Smooth muscle cell (in vitro differentiated cells): Measurements from ENCODE around the gene LY6G6F. TPM values are rescaled to one million over a fixed set of nuclear protein-coding genes. Genes with fewer than 3 reads are reported as not detected.

Experiments
- DNase-seq: peaks from one replicate; lab custom pipeline; 2025; ENCODE audit not compliant: unreplicated experiment; lab: John Stamatoyannopoulos, UW
- H2AFZ ChIP-seq: fragments of 200-600 bp; sonication (generic); 2 replicates; pipeline ENCODE4 v1.6.0; 2016; ENCODE audit warnings: antibody characterized with exemption, low read depth, mild to moderate bottlenecking
- H3F3A ChIP-seq: fragments of 200-600 bp; sonication (generic); 2 replicates; pipeline ENCODE4 v1.6.0; 2017; ENCODE audit warnings: antibody characterized with exemption, low read depth
- H3K27ac ChIP-seq: fragments of 200-600 bp; sonication (generic); 2 replicates; pipeline ENCODE4 v1.5.1; 2016; ENCODE audit warnings: low read depth, mild to moderate bottlenecking
- H3K27me3 ChIP-seq: fragments of 200-600 bp; sonication (generic); 2 replicates; pipeline ENCODE4 v1.6.1; 2016; ENCODE audit warnings: low read depth, mild to moderate bottlenecking
- H3K36me3 ChIP-seq: fragments of 200-600 bp; sonication (generic); 2 replicates; pipeline ENCODE4 v1.5.1; 2016; ENCODE audit warnings: low read depth
- H3K4me1 ChIP-seq: fragments of 200-600 bp; sonication (generic); 2 replicates; pipeline ENCODE4 v1.5.1; 2016; ENCODE audit warnings: low read depth
- H3K4me2 ChIP-seq: fragments of 200-600 bp; sonication (generic); 2 replicates; pipeline ENCODE4 v1.6.0; 2016; ENCODE audit warnings: mild to moderate bottlenecking
- H3K4me3 ChIP-seq: fragments of 200-600 bp; sonication (generic); 2 replicates; pipeline ENCODE4 v1.5.1; 2016; ENCODE audit warnings: mild to moderate bottlenecking
- H3K79me2 ChIP-seq: fragments of 200-600 bp; sonication (generic); 2 replicates; pipeline ENCODE4 v1.6.0; 2016; ENCODE audit warnings: low read depth, mild to moderate bottlenecking
- H3K9ac ChIP-seq: fragments of 200-600 bp; sonication (generic); 2 replicates; pipeline ENCODE4 v1.6.0; 2016; ENCODE audit warnings: low read depth
- H3K9me3 ChIP-seq: fragments of 200-600 bp; sonication (generic); replicated peaks from 2 replicates; pipeline ENCODE4 v1.5.1; 2016; ENCODE audit warnings: low read depth
- H4K20me1 ChIP-seq: fragments of 200-600 bp; sonication (generic); 2 replicates; pipeline ENCODE4 v1.6.0; 2016; ENCODE audit warnings: low read depth
- WGBS: methylation state at CpG from one replicate; pipeline ENCODE4 v1.1.7; 2016; ENCODE audit warnings: low lambda C conversion rate; 5-methylcytosine and 5-hydroxymethylcytosine counted together
- polyA plus RNA-seq: library from polyadenylated mRNA; unstranded; fragments of >200 nt; fragmentation: Nextera tagmentation; extraction: Ambion mirVana; gene quantifications from 2 replicates; pipeline ENCODE4 v1.2.1, GENCODE V29; 2016
- total RNA-seq: library from RNA; depleted of rRNA; stranded (reverse); fragments of >200 nt; gene quantifications from 2 replicates; pipeline ENCODE4 v1.2.3, GENCODE V29; 2014
- TF ChIP-seq, protein P1 (sequence below): fragments of 200-600 bp; sonication (generic); IDR thresholded peaks from 2 replicates; pipeline ENCODE4 v1.5.1; 2017; ENCODE audit warnings: borderline replicate concordance, mild to moderate bottlenecking, antibody characterized with exemption; ENCODE audit not compliant: insufficient read depth, poor library complexity, severe bottlenecking

LY6G6F gene
- total and polyA plus RNA-seq, 2 experiments from 2014 or later = not detected

DNA sequence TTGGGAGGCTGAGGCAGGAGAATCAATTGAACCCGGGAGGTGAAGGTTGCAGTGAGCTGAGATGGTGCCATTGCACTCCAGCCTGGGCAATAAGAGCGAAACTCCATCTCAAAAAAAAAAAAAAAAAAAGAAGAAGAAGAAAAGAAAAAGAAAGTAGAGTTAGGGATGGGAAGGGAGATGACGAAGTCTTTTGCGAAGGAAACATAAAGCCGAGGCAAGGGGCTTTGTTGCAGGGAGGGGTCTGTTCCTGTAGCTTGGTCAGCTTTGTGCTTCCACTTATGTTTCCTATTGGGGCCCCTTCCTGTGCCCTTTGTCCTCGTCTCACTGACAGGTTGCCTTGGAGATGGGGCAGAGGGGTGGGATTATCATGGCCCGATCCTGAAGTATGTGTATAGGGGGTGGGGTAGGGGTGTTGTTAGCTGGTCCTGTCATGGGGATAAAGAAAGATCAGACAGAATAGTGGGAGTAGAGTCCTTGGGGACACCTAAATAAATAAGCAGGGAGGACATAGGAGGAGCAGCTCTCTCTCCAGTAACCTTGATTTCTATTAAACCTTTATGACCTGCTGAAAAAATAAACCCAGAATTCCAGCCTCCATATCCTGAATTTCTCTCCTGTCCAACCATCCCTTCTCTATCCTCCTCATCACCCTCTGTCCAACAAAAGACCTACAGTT, 30.8 kb downstream of the LY6G6F start:
- Histone ChIP-seq H3K27me3 (no peaks in the 10 kb centered on the region), H4K20me1 (peaks cover 25% of the 10 kb centered on the region), H3K4me1 (peaks cover 45% of the 10 kb centered on the region), H3K27ac (peak overlapping the region; percentile 84), H3K36me3 (no peaks in the 10 kb centered on the region), H3K4me3 (peak overlapping the region; percentile 99), H3K79me2 (peaks cover 44% of the 10 kb centered on the region), H2AFZ (no peak overlapping the region), H3K9ac (peak overlapping the region; percentile 41), H3F3A (peaks cover 40% of the 10 kb centered on the region), H3K4me2 (peak overlapping the region; percentile 100), H3K9me3 (no peaks in the 10 kb centered on the region)
- WGBS = 56% methylated on average over 7 of the region's 7 CpGs
- TF ChIP-seq, protein P1, sequence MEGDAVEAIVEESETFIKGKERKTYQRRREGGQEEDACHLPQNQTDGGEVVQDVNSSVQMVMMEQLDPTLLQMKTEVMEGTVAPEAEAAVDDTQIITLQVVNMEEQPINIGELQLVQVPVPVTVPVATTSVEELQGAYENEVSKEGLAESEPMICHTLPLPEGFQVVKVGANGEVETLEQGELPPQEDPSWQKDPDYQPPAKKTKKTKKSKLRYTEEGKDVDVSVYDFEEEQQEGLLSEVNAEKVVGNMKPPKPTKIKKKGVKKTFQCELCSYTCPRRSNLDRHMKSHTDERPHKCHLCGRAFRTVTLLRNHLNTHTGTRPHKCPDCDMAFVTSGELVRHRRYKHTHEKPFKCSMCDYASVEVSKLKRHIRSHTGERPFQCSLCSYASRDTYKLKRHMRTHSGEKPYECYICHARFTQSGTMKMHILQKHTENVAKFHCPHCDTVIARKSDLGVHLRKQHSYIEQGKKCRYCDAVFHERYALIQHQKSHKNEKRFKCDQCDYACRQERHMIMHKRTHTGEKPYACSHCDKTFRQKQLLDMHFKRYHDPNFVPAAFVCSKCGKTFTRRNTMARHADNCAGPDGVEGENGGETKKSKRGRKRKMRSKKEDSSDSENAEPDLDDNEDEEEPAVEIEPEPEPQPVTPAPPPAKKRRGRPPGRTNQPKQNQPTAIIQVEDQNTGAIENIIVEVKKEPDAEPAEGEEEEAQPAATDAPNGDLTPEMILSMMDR = no peak
- no peak for DNase-seq

DNA sequence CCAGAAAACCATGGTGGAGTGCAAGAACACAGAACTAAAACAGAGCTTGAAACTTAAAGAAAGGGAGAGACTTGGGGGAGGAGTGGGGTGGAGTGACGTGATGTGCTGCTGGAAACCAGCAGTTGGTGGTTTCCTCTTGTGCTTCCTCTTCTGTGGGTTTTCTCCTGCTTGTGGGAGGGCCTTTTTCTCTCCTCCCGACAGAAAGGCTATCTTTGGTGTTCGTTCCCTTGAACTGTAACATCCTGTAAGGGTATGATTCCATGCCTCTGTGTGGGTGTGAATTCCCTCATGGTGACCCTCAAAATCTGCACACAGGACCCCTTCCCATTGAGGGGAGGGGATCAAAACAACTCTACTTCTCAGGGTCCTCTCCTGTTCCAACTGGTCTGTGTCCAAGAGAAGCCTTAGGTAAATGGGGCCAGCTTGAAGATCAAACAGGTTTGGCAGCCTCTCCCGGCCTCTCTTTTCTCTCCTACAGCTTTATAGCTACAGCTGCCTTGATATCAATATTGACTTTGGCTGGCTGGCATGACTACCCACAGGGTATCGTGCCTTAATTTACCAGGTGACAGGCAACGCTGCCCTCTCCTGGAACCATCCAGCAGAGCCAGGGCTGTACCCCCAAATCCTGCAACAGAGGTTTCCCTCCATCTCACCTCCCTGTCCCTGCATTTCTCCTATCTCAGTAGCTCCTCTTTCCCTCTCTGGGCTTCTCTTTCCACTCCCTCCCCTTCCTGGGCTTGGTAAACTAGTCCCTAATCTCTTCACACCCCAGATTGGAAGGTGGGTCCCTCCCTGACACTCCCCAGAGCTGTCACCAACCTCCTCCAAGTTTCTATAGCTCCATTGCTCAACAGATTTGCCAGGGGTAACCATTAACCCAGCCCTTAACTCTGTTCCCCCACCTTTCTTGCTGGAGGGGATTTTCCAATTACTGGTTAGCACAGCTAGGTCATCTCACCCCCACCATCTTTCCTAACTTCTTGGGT, 31.6 kb downstream of the LY6G6F start:
- H3K9me3 ChIP-seq = no peaks in the 10 kb centered on the region
- H3K4me1 ChIP-seq = peaks cover 45% of the 10 kb centered on the region
- DNase-seq = no peak
- H3K9ac ChIP-seq = peak overlapping the region; percentile 41
- H3K4me2 ChIP-seq = peak overlapping the region; percentile 100
- no peaks in the 10 kb centered on the region for H3K36me3 ChIP-seq
- 26% methylated on average over 6 of the region's 6 CpGs for WGBS
- peaks cover 34% of the 10 kb centered on the region for H3F3A ChIP-seq
- TF ChIP-seq, protein P1 = peak; percentile 19
- H2AFZ ChIP-seq = peak overlapping the region; percentile 12
- peaks cover 36% of the 10 kb centered on the region for H3K79me2 ChIP-seq
- peak overlapping the region; percentile 84 for H3K27ac ChIP-seq
- peaks cover 17% of the 10 kb centered on the region for H4K20me1 ChIP-seq
- no peaks in the 10 kb centered on the region for H3K27me3 ChIP-seq
- peak overlapping the region; percentile 99 for H3K4me3 ChIP-seq

DNA sequence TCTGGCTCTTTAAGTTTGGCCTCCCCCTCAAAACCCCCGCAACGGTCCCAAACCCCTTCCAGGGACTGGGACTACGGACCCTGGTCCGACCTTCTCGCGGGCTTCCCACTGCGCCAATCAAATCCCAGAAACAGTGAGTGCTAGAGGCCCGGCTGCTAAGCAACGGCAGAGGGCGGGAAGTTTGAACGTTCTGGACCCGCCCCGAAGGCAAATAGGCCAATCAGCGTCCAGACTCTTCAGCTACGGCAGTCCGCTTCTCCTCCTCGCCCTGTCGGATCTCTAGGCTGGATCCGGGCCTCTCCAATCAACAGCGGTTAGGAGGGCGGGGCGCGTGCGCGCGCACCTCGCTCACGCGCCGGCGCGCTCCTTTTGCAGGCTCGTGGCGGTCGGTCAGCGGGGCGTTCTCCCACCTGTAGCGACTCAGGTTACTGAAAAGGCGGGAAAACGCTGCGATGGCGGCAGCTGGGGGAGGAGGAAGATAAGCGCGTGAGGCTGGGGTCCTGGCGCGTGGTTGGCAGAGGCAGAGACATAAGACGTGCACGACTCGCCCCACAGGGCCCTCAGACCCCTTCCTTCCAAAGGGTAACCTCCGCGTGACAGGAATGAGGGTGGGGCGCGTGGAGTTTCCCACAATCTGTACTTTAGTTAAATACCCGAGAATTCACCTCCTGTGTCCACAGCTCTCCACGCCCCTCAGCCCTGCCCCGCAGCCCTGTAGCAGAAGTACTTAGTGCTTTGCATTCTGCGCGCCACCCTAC, 33.2 kb downstream of the LY6G6F start, which contains the start of gene MSH5:
TSS of gene MSH5 (plus strand) at position 367 of the 758 bp plus-strand sequence. CDS start 462 bp downstream, outside the sequence.
- Histone ChIP-seq H3K79me2 (peaks cover 21% of the 10 kb centered on the region), H3K36me3 (no peaks in the 10 kb centered on the region), H2AFZ (peak within 1 kb of the TSS; percentile 63), H3K4me1 (peaks cover 49% of the 10 kb centered on the region), H3K9me3 (no peaks in the 10 kb centered on the region), H3K4me3 (peak within 1 kb of the TSS; percentile 63), H3F3A (peaks cover 21% of the 10 kb centered on the region), H4K20me1 (peaks cover 2% of the 10 kb centered on the region), H3K27me3 (no peaks in the 10 kb centered on the region), H3K4me2 (peak within 1 kb of the TSS; percentile 96), H3K9ac (peak within 1 kb of the TSS; percentile 41), H3K27ac (peak within 1 kb of the TSS; percentile 87)
- TF ChIP-seq, protein P1 = no peak
- 3% methylated on average over 56 of the region's 58 CpGs for WGBS
- DNase-seq = peak; percentile 88
